PFSK-1 (cell line): ENCODE data around the gene METTL25B.

Source experiments
- FOXP2 ChIP-seq: optimal IDR thresholded peaks from 2 replicates; pipeline ENCODE3; 2011; ENCODE audit warnings: borderline replicate concordance, control low read depth, inconsistent platforms; ENCODE audit not compliant: insufficient read depth; ENCODE audit errors: extremely low read length, extremely low read depth
- POLR2AphosphoS5 ChIP-seq: IDR thresholded peaks from 2 replicates; pipeline ENCODE4 v1.6.1; 2012; ENCODE audit warnings: low read depth, mild to moderate bottlenecking, control low read depth, low read length, moderate library complexity
- TAF1 ChIP-seq: IDR thresholded peaks from 2 replicates; pipeline ENCODE4 v1.6.1; 2012; ENCODE audit warnings: low read length, control low read depth, borderline replicate concordance; ENCODE audit not compliant: insufficient read depth
- TF ChIP-seq, protein P1 (sequence below), 2 experiments: IDR thresholded peaks; 2 replicates each; pipeline versions ENCODE4 v1.6.1 to v1.8.0; 2011 to 2012; ENCODE audit warnings: low read depth in 2 of 2, low read length in 2 of 2, control low read depth in 1 of 2, inconsistent platforms in 1 of 2, mild to moderate bottlenecking in 1 of 2, moderate library complexity in 1 of 2; ENCODE audit not compliant: insufficient read depth in 1 of 2

DNA sequence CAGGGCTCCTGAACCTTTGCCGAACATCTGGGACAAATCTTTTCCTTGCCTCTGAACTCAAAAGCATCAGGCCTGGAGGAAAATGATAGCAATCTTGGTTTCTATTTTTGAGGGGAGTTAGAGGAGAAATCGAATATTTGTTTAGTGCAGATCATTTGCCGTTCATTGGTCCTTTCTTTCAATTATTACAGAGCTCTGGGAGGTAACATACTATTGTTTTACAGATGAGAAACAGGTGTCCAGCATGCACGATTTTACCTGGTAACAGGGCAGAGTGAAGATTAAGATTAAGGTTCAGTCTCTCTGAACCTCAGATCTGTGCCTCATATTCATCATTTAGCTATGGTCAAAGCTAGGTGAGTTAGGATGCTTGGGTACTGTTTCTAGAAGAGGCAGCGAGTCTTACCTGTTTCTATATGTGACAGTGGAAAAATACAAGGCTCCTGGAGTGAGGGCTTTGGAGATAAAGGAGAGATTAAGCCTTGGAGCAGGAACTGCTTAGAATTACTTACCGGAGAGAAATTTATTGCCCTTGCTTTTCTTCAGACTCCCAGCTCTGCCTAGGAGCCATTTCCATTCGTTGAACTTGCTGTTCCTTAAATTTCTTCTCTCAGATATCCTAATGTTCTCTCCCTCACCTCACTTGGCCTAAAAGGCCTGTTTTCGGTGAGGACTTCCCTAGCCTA, 40.5 kb downstream of the METTL25B start:
- TF ChIP-seq, protein P1, sequence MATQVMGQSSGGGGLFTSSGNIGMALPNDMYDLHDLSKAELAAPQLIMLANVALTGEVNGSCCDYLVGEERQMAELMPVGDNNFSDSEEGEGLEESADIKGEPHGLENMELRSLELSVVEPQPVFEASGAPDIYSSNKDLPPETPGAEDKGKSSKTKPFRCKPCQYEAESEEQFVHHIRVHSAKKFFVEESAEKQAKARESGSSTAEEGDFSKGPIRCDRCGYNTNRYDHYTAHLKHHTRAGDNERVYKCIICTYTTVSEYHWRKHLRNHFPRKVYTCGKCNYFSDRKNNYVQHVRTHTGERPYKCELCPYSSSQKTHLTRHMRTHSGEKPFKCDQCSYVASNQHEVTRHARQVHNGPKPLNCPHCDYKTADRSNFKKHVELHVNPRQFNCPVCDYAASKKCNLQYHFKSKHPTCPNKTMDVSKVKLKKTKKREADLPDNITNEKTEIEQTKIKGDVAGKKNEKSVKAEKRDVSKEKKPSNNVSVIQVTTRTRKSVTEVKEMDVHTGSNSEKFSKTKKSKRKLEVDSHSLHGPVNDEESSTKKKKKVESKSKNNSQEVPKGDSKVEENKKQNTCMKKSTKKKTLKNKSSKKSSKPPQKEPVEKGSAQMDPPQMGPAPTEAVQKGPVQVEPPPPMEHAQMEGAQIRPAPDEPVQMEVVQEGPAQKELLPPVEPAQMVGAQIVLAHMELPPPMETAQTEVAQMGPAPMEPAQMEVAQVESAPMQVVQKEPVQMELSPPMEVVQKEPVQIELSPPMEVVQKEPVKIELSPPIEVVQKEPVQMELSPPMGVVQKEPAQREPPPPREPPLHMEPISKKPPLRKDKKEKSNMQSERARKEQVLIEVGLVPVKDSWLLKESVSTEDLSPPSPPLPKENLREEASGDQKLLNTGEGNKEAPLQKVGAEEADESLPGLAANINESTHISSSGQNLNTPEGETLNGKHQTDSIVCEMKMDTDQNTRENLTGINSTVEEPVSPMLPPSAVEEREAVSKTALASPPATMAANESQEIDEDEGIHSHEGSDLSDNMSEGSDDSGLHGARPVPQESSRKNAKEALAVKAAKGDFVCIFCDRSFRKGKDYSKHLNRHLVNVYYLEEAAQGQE (IDR thresholded peaks at IDR 0.05; ENCODE audit: insufficient read depth in 1 of 2, low read depth in 2 of 2, low read length in 2 of 2): no peak
- no peak for TF ChIP-seq TAF1
- TF ChIP-seq POLR2AphosphoS5: no peak
- TF ChIP-seq FOXP2: no peak
